DOHH2 (cell line): Measurements from ENCODE around the gene BCL3.

Experiments used
- EZH2phosphoT487 ChIP-seq: fragments of 200-600 bp; sonication (generic); IDR thresholded peaks from 2 replicates; pipeline ENCODE4 v1.6.1; 2017; ENCODE audit warnings: borderline replicate concordance, mild to moderate bottlenecking, antibody characterized with exemption, low read length, moderate library complexity, mixed read lengths
- TF ChIP-seq, protein P1 (sequence below): fragments of 200-600 bp; sonication (generic); IDR thresholded peaks from one replicate; pipeline ENCODE4 v1.5.1; 2014; ENCODE audit warnings: antibody characterized with exemption, mild to moderate bottlenecking, low read depth, low read length; ENCODE audit not compliant: poor library complexity, severe bottlenecking

DNA sequence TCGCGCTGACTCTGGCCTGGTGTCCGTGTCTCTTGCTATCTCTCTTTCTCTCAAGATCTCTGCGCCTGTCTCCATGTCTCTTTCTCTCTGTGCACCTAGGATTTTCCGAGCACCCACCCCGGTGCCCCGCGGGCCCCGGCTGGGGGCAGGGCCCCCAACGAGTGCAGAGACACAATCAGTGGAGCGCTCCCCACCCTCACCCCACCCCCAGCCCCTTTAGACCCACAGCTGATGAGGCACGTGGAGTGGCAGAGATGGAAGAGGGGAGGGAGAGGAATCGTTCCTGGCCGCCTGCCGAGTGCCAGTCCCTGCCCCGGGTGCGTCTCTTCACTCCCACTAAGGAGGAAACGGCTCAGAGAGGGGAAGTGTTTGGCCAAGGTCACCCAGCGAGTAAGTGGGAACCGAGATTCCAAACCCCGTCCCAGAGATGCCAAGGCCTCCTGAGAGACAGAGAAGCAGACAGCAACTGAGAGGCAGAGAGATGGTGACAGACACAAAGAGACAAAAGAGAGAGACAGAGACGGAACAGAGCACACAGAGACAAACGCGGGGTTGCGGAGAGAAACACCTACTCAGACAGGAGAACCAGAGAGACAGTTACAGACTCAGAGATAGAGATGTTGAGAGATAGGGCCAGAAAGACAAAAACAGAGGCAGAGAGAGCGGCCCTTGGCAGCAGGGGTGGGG lies 626 bp upstream of the BCL3 start:
- TF ChIP-seq, protein P1, sequence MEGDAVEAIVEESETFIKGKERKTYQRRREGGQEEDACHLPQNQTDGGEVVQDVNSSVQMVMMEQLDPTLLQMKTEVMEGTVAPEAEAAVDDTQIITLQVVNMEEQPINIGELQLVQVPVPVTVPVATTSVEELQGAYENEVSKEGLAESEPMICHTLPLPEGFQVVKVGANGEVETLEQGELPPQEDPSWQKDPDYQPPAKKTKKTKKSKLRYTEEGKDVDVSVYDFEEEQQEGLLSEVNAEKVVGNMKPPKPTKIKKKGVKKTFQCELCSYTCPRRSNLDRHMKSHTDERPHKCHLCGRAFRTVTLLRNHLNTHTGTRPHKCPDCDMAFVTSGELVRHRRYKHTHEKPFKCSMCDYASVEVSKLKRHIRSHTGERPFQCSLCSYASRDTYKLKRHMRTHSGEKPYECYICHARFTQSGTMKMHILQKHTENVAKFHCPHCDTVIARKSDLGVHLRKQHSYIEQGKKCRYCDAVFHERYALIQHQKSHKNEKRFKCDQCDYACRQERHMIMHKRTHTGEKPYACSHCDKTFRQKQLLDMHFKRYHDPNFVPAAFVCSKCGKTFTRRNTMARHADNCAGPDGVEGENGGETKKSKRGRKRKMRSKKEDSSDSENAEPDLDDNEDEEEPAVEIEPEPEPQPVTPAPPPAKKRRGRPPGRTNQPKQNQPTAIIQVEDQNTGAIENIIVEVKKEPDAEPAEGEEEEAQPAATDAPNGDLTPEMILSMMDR: no peak
- no peak for TF ChIP-seq EZH2phosphoT487
